WI38 (cell line): ENCODE data around the gene CYTH2.

Source experiments
- H3K4me3 ChIP-seq: 2 replicates; pipeline ENCODE4 v1.5.1; 2011; ENCODE audit warnings: low read depth, mild to moderate bottlenecking, control low read depth, low read length
- TF ChIP-seq, protein P1 (sequence below): IDR thresholded peaks from 2 replicates; pipeline ENCODE4 v1.5.1; 2012; ENCODE audit warnings: low read depth, mild to moderate bottlenecking, control low read depth, low read length

Gene CYTH2

DNA sequence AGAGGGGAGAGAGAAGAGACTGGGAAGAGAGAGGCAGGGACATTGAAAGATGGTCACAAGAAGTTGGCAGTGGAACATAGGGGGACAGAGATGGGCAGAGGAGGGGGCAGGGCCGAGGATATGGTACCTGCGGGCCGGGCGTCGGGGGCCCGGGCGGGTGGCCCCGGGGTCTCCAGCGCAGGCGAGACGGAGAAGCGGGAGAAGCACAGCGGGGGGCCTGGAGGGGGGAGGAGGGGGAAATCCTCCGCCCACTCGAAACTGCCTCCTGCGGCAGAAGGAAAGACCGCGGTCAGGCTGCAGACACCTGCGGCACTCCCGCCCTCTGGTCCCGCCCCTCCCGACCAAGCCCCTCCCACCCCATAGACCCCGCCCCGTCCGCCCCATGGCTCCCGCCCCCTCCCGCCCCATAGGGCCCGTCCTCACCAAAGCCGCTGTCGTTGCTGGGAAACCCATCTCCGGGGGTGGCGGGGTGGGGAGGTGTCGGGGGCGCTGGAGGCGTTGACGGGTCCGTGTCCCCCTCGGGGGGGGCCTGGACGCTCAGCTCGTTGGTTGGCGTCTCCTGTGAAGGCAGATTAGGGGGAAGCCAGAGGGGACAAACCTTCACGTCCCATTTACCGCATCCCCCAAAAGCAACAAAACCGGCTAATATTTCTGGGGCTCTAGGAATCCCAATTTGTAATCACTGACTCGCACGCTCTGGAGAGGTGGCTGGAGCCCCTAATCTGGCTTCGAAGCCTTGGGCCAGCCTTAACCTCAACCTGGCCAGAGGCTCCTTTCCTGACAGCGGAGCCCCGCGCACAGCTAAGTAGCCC, 22.0 kb downstream of the CYTH2 start:
- TF ChIP-seq, protein P1, sequence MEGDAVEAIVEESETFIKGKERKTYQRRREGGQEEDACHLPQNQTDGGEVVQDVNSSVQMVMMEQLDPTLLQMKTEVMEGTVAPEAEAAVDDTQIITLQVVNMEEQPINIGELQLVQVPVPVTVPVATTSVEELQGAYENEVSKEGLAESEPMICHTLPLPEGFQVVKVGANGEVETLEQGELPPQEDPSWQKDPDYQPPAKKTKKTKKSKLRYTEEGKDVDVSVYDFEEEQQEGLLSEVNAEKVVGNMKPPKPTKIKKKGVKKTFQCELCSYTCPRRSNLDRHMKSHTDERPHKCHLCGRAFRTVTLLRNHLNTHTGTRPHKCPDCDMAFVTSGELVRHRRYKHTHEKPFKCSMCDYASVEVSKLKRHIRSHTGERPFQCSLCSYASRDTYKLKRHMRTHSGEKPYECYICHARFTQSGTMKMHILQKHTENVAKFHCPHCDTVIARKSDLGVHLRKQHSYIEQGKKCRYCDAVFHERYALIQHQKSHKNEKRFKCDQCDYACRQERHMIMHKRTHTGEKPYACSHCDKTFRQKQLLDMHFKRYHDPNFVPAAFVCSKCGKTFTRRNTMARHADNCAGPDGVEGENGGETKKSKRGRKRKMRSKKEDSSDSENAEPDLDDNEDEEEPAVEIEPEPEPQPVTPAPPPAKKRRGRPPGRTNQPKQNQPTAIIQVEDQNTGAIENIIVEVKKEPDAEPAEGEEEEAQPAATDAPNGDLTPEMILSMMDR = no peak
- H3K4me3 ChIP-seq = no peak overlapping the region

DNA sequence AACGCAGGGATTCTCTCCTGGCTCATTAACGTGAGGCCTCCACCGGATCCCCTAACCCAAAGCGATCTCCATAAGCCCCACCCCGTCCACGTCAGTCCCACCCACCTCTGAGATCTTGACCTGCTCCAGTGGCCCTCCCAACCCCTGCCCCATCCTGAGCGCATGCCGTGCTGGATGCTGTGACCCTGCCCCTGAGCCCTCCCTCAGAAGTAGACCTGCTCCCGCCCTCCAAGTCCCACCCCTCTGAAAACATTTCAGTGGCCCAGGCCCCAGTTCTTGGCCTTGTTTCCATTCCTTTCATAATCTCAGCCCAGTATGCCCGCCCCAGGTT, 22.6 kb downstream of the CYTH2 start:
- no peak overlapping the region for H3K4me3 ChIP-seq
- TF ChIP-seq, protein P1 = no peak

DNA sequence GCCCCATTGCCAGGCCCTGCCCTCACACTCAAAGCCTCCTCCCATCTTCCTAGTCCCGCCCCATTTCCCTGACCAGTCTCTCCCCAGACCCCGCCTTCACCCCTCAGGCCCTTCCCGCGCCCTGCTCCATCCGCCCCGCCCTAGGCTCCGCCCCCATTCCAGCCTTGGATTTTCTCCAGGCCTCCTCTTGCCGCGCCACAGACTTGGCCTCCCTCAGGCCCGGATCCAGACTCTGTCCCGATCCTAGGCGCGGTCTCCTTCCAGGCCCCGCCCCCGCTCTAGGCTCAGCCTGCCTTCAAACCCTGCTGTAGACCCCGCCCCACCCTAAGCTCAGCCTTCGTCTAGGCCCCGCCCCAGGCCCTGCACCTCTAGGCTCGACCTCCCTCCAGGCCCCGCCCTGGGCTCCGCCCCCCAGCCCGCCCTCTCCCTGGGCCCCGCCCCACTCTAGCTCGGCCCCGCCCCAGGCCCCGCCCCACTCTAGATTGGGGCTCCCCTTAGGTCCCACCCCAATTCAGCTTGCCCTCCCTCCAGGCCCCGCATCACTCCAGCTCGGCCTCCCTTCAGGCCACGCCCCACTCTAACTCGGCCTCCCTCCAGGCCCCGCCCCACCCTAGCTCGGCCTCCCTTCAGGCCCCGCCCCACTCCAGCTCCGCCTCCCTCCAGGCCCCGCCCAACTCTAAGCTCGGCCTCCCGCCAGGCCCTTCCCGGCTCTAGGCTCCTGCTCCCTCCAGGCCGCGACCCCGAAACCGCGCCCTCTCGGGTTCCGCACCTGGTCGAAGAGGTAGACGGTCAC, 24.0 kb downstream of the CYTH2 start:
- H3K4me3 ChIP-seq = peak overlapping the region; percentile 59

DNA sequence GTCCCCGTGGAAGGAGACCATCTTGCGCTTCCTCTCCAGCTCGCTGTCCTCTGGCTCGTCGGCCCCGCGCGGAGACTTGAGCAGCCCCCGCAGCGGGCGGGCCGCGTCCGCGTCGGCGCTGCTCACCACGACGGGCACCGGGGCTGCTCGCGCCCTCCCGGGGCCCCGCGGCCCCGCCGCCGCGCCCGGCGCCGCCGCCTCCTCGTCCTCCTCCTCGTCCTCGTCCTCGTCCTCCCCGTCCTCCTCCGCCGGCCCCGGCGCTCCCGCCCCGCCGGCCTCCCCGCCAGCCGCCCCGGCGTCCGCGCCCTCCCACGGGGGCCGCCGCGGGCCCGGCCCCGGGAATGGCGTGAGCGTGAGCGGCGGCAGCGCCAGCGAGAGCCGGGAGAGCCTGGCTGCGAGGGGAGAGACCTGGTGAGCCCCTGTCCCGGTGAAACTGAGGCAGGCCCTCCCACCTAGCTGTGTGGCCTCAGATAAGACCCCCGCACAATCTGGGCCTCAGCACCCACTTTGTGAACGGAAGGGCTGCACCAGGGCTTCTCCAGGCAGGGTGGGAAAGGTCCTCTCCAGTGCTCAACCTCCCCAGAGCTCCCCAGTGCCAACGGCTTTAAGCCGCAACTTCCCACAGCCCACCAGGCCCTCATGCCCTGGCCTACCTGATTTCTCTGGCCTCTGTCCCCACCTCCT, 24.7 kb downstream of the CYTH2 start:
- H3K4me3 ChIP-seq = peak overlapping the region; percentile 59
- TF ChIP-seq, protein P1 = no peak

More for the DNA sequence above, 24.0 kb downstream of the CYTH2 start:
- TF ChIP-seq, protein P1 = no peak

DNA sequence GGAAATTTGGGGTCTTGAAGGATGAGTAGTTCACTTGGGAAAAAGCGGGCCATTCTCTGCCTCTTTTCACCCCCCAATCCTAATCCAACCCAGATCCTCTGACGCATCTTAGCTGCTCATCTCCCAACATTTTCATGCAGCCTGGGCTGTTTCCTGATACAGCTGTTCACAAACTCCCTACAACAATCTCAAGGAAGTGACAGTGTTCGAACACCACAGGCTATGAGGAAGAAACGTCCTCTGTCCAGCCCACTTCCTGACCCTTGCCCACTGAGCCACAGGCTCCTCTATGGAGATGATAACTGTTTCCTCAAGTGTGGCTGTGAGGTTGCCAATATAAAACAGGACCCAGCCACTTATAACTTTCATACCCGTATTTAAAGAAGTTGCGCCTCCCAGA, 26.2 kb downstream of the CYTH2 start:
- TF ChIP-seq, protein P1 = no peak
- no peak overlapping the region for H3K4me3 ChIP-seq

DNA sequence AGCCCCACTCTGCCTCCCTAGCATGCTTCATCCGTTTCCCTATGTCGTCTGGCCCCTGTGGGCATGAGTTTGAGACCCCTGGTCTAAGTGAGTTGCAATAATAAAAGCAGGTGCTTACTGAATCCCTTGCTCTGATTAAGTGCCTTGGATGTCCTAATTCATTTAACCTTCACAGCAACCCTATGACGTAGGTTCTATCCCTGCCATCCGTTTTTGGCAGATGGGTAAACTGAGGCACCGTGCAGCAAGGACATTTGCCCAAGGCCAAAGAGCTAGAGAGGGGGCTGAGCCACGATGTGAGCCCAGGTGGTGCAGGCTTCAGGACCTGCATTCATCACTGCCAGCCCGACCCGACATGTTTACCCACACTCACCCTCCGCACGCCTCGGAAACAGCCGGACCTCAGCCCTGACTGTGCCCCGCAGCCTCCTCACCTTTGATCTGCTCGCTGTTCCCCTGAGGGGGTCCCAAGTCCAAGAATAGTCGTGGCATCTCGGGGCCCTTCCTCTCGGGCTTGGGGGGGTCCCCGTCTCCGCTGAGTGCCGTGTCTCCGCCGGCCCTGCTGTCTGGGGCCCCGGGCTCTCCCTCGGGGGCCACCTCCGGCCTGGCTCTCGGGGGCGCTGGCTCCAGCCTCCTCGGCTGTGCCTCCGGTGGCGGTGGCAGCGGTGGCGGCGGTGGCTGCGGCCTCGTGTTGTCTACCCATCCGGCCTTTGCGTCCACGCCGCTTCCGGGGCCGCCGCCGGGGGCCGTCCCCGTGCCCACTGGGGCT, 28.0 kb downstream of the CYTH2 start:
- H3K4me3 ChIP-seq = no peak overlapping the region
- TF ChIP-seq, protein P1 = no peak
